NK-92 (cell line): ENCODE results near the gene MYH11.
"Not testable (repeated sequence)": the region's sequence is repeated elsewhere in the genome, so short reads cannot be mapped to it uniquely, and the experiment has no call there.

Experiments
- DNase-seq: peaks from one replicate; lab custom pipeline; 2025; ENCODE audit not compliant: unreplicated experiment; lab: John Stamatoyannopoulos, UW

Gene MYH11

DNA sequence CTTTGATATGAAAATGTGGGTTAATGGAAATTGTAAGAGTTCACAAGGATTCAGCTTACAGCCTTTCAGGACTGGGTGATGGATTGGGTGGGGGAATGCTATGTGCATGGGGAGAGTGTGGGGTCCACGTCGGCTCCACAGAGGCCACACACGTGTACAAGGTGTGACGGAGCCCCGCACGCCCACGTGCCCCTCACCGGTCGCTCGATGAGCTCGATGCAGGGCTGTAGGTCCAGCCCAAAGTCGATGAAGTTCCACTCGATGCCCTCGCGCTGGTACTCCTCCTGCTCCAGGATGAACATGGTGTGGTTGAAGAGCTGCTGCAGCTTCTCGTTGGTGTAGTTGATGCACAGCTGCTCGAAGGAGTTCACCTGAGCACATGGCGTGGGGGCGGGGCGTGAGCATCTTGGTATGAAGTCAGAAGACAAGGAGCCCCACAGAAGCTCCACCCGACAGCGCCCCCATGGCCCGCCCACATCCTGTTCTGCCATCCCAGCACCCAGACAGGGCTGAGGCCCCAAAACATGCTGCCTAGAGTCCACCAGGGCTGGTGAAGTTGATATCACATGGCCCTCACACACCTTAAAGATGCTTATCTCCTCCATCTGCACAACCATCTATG is 99.1 kb downstream of the MYH11 start:
- DNase-seq: no peak

DNA sequence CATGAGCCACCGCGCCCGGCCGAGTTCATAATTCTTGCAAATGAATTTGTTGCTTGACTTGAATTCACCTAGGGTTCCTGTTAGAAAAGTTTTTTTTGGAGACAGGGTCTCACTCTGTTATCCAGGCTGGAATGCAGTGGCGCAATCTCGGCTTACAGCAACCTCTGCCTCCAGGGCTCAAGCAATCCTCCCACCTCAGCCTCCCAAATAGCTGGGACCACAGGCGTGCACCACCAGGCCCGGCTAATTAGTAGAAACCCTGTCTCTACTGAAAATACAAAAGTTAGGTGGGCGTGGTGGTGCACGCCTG is 99.8 kb downstream of the MYH11 start:
- DNase-seq: no peak

DNA sequence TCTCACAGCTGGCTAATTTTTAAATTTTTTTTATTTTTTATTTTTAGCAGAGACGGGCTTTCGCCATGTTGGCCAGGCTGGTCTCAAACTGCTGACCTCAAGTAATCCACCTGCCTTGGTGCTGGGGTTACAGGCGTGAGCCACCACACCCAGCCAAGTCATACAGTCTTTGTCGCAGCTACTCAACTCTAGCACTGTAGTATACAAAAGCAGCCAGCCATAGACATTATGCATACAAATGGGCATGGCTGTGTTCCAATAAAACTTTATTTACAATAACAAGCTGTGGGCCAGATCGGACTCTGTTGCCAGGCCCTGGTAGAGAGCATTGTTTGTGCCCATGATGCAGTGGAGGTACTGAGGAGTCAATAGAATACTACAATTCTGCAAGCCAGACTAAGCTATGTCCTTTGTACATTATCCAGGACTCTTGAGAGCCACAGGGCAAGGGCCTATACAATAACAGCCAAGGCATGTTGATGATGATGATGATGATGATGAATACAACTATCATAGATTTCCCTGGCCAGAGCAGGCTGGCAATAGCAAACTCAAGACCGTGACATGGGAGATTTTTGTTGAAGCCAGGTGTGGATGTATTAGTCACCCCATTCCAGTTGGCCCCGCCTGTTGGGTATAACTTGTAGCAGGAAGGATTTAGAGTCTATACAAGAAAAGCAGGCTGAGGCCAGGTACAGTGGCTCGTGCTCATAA is 101.8 kb downstream of the MYH11 start:
- no peak for DNase-seq

DNA sequence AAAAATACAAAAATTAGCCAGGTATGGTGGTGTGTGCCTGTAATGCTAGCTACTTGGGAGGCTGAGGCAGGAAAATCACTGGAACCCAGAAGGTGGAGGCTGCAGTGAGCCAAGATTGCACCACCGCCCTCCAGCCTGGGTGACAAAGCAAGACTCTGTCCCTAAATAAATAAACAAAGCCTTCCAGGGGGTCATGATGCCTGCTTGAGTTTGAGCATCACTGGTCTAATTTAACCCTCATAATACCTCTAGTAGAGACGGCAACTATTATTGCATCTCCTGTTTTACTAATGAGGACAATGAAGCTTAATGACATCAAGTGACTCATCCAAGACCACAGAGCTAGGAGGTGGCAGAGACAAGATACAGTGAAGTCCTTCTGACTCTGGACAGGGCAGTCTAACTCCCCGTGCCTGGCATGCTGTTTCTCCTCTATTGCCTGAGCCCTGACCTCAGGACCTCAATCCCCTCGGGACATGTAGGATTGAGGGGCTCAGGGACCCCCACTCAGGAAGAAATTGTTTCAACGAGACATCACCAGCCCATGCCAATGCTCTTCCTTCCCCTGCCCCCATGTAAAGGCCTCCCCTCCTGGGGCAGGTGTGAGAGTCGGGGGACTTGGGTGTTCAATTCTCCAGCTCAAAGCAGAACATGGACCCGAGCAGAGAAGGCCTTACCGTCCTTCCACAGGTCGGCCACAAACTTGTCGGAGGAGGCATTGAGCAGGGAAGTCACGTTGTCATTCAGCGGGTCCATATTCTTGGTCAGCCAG is 103.9 kb downstream of the MYH11 start:
- DNase-seq: no peak

DNA sequence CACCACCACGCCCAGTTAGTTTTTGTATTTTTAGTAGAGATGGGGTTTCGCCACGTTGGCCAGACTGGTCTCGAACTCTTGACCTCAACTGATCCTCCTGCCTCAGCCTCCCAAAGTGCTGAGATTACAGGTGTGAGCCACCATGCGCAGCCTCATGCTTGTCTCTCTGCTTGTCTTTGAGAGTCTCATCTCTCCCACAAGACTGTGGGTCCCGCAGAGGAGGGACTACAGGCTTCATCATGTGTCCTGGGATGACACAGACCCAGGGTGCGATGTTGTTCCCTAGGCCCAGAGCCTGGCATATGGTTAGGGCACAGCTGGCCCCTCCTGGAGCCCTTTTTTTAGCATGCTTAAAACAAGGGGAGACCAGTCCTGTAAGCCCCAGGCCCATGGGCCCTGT is 104.9 kb downstream of the MYH11 start:
- DNase-seq: no peak

DNA sequence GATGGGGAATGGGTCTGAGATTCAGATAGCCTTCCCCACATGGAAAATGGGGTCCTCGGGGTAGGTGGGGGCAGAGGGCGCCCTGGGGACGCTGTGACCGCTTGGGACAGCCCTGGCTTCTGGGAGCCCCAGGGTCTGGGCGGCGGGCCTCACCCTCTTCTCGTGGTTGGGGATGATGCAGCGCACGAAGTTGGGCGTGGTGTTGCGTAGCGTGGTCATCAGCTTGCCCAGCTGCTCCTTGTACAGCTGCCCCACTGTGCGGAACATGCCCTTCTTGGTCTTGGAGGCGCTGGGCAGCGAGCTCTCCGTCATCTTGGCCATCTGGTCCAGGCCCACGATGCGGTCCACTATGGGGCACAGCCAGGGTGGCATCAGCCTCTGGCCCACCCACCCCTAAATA is 106.8 kb downstream of the MYH11 start:
- no peak for DNase-seq

DNA sequence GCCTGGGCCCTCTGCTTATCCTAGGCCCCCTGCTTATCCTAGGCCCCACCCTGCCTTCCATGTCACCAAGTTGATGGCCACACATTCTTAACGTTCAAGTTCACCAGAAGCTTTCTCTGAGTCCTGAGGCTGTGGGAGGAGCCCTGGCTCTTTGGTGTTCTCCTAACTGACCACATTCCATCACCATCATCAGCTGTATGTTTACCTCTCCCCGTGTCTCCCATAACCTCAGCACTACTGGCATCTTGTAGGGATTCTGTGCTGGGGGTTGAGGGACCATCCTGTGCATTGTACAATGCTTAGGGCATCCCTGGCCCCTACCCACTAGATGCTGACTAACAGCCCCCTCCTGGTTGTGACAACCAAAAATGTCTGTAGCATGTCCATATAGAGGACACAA is 107.5 kb downstream of the MYH11 start:
- DNase-seq: no peak

DNA sequence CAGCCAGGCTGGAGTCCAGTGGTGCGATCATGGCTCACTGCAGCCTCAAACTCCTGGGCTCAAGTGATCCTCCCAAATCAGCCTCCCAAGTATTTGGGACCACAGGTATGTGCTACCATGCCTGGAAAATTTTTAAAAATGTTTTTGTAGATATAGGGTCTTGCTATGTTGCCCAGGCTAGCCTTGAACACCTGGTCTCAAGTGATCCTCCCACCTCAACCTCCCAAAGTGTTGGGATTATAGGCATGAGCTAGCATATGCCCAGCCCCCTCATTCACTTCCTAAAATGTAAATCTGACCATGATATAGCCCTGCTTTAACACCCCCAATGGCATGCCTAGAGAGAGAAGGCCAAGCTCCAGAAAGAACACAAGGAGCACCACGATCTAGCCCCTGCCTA is 108.2 kb downstream of the MYH11 start:
- no peak for DNase-seq

DNA sequence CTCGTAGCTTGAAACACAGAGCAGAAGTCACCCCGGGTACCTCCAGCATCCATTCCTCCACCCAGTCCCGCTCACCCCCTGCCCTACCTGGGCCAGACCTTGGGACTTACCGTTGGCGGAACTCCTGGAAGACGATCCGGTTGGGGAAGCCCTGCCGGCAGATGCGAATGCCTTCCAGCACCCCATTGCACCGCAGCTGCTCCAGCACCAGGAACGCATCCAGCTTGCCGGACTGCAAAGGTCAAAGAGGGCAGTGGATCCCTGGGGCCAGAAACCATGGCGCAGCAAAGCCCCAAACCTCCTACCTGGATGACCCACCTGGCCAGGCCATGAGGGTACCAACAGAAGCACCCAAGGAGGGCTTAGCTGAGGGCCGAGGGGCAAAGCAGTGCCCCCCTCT is 108.9 kb downstream of the MYH11 start:
- DNase-seq: no peak

DNA sequence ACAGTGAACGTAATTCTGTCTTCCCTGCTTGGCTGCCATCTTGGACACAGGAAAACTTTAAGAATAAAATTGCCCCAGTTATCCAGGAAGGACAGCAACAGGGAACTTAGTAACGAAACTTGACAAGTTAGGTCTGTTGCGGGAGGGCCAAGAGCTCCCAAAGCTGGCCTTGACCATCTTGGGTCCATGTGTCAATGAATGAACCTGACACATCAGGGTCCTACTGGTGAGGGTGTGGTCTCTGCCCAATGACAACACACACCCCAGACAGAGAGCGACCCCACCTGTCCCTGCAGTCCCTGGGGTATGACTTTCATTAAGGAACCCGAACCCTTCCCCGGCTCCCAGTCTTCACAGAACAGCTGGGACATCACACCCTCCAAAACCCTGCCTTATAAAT is 110.5 kb downstream of the MYH11 start:
- no peak for DNase-seq

DNA sequence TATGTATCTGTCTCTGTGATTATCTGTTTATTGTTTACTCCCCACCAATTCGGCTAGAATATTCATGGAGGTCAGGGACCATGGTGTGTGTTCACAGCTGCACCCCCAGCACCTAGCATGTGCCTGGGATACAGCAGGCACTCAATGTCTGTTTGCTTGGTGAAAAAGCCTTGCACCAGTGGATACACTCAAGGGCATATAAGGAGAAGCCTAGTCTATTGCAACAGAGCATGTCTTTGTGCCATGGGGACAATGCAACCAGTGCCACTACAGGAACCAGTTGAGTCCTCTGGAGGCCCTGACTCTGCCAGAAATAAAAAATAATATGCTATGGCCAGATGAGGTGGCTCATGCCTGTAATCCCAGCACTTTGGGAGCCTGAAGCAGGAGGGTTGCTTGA is 113.2 kb downstream of the MYH11 start:
- no peak for DNase-seq

DNA sequence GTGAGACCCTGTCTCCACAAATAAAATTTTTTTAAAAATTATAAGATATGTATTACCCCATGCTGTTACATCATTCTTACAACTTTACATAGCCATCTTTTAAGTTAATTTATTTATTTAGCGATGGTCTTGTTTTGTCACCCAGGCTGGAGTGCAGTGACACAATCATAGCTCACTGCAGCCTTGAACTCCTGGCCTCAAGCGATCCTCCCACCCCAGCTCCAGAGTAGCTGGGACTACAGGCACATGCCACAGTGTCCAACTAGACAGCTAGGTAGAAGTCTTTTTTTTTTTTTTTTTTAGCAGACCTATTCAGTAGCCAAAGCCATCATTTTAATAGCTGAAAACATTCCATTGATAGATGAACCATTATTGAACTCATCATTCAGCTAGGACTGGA is 114.1 kb downstream of the MYH11 start:
- DNase-seq: no peak

DNA sequence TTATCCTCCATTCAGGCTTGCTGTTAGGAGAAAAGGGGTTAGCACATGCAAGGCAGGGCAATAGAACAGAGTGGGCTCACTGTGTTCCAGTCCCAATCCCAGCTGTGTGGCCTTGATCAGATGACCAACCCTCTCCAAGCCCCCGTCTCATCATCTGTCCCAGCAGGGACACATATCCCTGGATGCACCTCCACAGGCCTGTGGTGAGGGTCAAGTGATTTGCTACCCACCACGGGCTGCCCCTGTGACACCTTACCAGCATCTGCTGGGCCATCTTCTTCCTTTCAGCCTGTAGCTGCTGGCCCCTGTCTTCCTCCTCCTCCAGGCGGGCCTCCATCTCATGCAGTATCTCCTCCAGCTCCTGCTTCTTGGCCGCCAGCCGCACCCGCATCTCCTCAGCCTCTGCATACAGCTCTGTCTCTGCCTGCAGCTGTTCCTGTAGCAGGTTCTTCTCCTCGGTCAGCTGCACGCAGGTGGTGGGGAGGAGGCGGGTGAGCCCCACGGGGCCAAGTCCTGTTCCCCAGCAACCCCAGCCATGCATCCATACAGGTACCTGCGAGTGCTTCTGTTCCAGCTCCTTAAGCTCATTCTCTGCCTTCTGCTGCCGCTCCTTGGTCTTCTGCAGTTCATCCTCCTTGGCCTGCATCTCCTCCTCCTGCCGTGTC is 115.5 kb downstream of the MYH11 start:
- DNase-seq: no peak

DNA sequence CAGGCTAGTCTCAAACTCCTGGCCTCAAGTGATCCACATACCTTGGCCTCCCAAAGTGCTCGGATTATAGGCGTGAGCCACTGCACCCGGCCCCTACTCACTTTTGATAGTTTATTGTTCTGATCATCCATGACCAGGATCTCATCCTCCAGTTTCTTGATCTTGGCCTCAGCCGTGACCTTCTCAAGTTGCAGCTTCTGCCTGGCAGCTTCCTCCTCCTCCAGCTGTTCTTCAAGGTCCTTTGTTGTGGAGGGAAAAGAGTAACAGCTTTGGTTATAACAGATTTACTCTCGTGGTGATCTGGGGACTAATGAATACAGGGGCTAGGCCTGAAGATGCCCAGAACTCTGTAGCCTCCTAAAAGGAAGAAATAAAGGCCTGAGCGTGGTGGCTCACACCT is 116.9 kb downstream of the MYH11 start:
- DNase-seq: no peak

DNA sequence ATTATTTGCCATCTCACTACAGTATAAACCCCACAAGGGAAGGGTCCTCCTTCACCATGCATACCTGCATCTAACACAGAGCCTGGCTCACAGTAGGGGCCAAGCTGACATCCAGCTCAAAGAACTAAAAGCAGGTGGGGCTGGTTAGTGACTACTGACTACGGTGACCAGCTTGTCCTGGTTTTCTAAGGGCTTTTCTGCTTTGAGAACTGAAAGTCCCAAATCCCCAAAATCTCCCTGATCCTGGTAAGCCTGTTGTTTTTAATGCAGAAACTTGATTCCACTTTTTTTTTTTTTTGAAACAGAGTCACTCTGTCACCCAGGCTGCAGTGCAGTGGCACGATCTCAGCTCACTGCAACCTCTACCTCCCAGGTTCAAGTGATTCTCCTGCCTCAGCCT is 117.4 kb downstream of the MYH11 start:
- DNase-seq: no peak

DNA sequence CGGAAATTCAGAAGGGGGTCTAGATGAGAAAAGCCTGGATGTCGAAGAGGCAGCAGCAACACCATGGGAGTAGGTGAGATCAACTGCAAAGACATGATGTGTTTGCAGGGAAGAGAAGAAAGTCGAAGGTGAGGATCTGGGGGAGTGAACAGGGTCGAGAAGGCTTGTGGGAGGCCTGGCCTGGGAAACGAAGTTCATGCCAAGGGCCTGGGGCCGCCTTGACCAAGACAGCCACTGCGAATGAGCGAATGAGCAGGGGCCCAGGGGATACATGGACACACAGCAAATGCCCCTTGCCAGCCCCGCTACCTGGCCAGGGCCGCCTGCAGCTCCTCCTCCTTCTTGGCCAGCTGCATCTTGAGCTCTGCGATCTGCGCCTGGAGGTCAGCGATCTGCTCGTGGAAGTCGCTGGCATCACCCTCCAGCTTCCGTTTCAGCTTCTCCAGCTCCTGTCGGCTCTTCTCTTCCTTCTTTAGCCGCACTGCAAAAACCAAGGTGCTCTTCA is 119.6 kb downstream of the MYH11 start:
- DNase-seq: no peak

DNA sequence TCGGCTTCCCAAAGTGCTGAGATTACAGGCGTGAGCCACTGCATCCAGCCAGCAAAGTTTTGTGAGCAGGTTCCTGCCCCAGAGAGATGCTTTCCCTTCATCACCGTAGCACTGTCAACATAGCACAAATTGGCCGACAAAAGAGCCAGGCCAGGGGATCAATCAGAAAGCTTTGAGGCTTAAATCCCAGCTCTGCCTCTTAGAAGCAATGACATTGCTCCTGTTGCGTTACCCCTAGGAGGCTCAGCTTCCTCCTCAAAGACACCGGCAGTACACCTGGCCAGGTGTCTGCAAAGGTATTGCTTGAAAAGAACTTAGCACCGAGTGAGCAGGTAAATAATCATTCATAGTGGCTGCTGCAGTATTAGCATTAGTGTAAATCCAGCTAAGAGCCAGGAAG is 120.3 kb downstream of the MYH11 start:
- no peak for DNase-seq

DNA sequence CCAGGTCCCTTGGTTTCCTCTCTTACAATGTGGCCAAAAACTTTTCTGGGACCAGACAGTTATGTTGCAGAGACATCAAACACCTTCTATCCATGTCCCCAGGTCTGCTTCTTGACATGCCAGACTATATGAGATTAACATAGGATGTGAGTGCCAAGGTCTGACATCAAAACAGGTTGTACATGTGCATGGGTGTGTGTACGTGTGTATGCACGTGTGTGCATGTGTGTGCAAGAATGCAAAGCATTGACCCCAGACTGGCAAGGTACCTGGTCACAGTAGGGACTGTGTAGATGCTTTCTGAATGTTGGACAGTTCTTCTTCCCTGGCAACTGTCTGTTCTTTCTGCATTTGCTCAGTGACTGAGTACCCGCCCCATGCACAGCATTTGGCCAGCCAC is 121.2 kb downstream of the MYH11 start:
- DNase-seq: no peak

DNA sequence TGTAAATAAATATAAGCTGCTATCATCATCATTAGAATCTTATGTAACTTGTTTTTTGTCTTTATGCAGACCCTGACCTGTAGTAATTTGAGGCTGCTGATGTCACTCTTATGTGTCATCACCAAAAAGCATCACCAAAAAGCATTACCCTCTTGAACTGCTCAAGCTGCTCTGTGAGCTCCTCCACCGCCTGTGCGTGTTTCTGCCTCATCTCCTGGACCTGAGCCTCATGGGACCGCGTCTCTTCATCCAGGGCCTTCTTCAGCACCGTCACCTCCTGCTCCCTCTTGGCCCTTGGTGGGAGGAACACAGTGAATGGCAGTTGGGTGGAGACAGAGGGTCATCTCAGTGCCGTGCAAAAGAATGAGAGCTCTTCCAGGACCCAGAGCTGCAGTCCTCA is 124.4 kb downstream of the MYH11 start:
- DNase-seq: no peak

DNA sequence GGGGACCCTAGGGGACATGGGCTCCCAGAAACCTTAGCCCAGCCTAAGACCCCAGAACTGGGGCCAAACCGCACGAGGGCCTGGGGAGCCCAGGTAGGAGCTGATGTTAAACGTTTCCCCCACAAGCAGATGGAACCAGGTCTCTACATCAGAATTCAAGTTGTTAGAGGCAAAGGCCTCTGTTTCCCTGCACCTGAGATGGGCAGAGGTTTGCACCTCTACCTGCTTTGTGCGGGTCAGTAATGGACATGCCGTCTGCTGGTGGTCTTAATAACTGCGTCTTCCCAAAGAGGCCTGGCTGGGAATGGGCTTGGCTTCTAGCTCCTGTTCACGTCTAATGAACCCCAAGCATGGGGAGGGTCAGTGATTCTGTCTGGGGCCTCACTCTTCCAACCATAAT is 127.7 kb downstream of the MYH11 start:
- DNase-seq: no peak

DNA sequence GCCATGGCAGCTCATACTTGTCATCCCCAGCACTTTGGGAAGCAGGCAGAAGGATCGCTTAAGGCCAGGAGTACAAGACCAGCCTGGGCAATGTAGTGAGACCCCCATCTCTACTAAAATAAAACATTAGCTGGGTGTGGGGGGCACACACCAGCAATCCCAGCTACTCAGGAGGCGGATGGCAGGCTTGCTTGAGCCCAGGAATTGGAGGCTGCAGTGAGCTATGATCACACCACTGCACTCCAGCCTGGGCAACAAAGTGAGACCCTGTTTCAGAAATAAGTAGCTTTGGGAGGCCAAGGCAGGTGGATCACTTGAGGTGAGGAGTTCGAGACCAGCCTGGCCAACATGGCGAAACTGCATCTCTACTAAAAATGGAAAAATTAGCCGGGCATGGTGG is 129.1 kb downstream of the MYH11 start:
- not testable (repeated sequence) for DNase-seq

DNA sequence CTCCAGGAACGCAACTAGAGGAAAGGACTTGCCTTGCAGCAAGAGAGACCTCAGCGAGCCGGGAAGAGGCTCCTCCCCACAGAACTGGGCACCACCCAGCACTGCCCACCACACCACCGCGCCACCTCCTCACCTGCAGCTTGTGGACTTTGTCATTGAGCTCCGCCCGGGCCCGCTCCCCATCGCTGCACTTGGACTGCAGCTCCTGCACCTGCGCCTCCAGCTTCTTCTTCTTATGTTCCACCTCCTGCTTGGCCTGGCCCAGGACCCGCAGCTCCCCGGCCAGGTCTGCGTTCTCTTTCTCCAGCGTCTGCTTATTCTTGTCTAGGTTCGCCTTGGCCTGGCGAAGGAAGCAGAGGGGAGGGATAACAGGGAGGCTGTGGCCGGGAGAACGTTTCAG is 130.1 kb downstream of the MYH11 start:
- DNase-seq: no peak
